Fibroblast of lung (primary cell): ENCODE data around the gene ITGBL1. TPM values are rescaled to one million over a fixed set of nuclear protein-coding genes. Genes with fewer than 3 reads are reported as not detected.

Experiments
- DNase-seq, 2 donors: peaks; one replicate each; pipeline versions ENCODE4 v3.0.0 to v3.0.0-alpha.2; 2010; ENCODE audit warnings: low read depth in 2 of 2
- H2AFZ ChIP-seq: 2 replicates; pipeline ENCODE4 v1.5.1; 2012; ENCODE audit warnings: low read length, control low read depth, inconsistent platforms
- H3K27ac ChIP-seq: 2 replicates; pipeline ENCODE4 v1.5.1; 2011; ENCODE audit warnings: low read length, control low read depth; ENCODE audit not compliant: insufficient read depth
- H3K27me3 ChIP-seq: 2 replicates; pipeline ENCODE4 v1.5.1; 2011; ENCODE audit warnings: mild to moderate bottlenecking, low read length; ENCODE audit not compliant: control insufficient read depth, insufficient read depth
- H3K36me3 ChIP-seq: 2 replicates; pipeline ENCODE4 v1.5.1; 2011; ENCODE audit warnings: low read length; ENCODE audit not compliant: control insufficient read depth, insufficient read depth
- H3K4me1 ChIP-seq: 2 replicates; pipeline ENCODE4 v1.5.1; 2011; ENCODE audit warnings: low read length; ENCODE audit not compliant: control insufficient read depth, insufficient read depth; ENCODE audit errors: extremely low read depth
- H3K4me2 ChIP-seq: 2 replicates; pipeline ENCODE4 v1.5.1; 2011; ENCODE audit warnings: low read length, control low read depth; ENCODE audit not compliant: insufficient read depth; ENCODE audit errors: extremely low read depth
- H3K4me3 ChIP-seq, 4 experiments: fragments of 200-600 bp in 1 of 4; sonication (generic) in 1 of 4; replicated peaks in 1 of 4; 2 replicates each; pipeline ENCODE4 v1.5.1; 2011 to 2016; ENCODE audit warnings: low read length in 4 of 4, low read depth in 3 of 4, mild to moderate bottlenecking in 3 of 4, control low read depth in 2 of 4, inconsistent platforms in 1 of 4, mixed read lengths in 1 of 4; ENCODE audit not compliant: insufficient read depth in 1 of 4; ENCODE audit errors: control extremely low read depth in 1 of 4
- H3K79me2 ChIP-seq: 2 replicates; pipeline ENCODE4 v1.5.1; 2012; ENCODE audit warnings: mild to moderate bottlenecking, low read length, inconsistent platforms; ENCODE audit not compliant: control insufficient read depth, insufficient read depth
- H3K9ac ChIP-seq: 2 replicates; pipeline ENCODE4 v1.5.1; 2011; ENCODE audit warnings: mild to moderate bottlenecking, low read length, control low read depth; ENCODE audit not compliant: insufficient read depth
- H3K9me3 ChIP-seq: 2 replicates; pipeline ENCODE4 v1.5.1; 2012; ENCODE audit warnings: low read depth, low read length; ENCODE audit not compliant: control insufficient read depth, insufficient read depth
- H4K20me1 ChIP-seq: 2 replicates; pipeline ENCODE4 v1.5.1; 2011; ENCODE audit warnings: low read length; ENCODE audit not compliant: control insufficient read depth, insufficient read depth; ENCODE audit errors: extremely low read depth
- CTCF ChIP-seq, 2 donors: IDR thresholded peaks in 1 of 2; conservative IDR thresholded peaks in 1 of 2; 1 replicate in 1 of 2; 2 replicates in 1 of 2; pipeline ENCODE4 v1.5.1; 2011 to 2012; ENCODE audit warnings: low read length in 2 of 2, control low read depth in 1 of 2, inconsistent platforms in 1 of 2, low read depth in 1 of 2, mild to moderate bottlenecking in 1 of 2
- EZH2 ChIP-seq: IDR thresholded peaks from 2 replicates; pipeline ENCODE4 v1.5.1; 2012; ENCODE audit warnings: low read length, control low read depth, mild to moderate bottlenecking; ENCODE audit errors: missing control alignments
- polyA plus RNA-seq, 2 donors: library from polyadenylated mRNA; depleted of rRNA in 1 of 2; stranded (reverse) in 1 of 2; unstranded in 1 of 2; fragments of >200 nt; gene quantifications; 2 replicates each; pipeline ENCODE4 v1.2.1, GENCODE V29; 2011 to 2012; ENCODE audit warnings: missing spikeins in 1 of 2
- total RNA-seq: library from RNA; depleted of rRNA; stranded (reverse); fragments of >200 nt; gene quantifications from 2 replicates; pipeline ENCODE4 v1.2.1, GENCODE V29; 2014

ITGBL1 gene
- total and polyA plus RNA-seq, 2 donors (not counting 1 experiment from before 2014, with no cell fraction given): 45.1 to 87.4 TPM

GRCh38 chr13:101728021-101728420 is 275.5 kb downstream of the ITGBL1 start:
- DNase-seq: no peak
- no peak overlapping the region for H3K4me3 ChIP-seq
- H3K27me3 ChIP-seq: no peaks in the 10 kb centered on the region
- H3K27ac ChIP-seq: no peak overlapping the region
- no peaks in the 10 kb centered on the region for H3K4me1 ChIP-seq
- H3K4me2 ChIP-seq: no peak overlapping the region
- H3K9ac ChIP-seq: no peak overlapping the region
- H3K36me3 ChIP-seq: no peaks in the 10 kb centered on the region
- no peak overlapping the region for H2AFZ ChIP-seq
- H3K9me3 ChIP-seq: no peaks in the 10 kb centered on the region
- no peaks in the 10 kb centered on the region for H3K79me2 ChIP-seq
- TF ChIP-seq EZH2 (no peak), CTCF (conservative IDR thresholded peaks at IDR 0.05 in 1 of 2, IDR thresholded peaks at IDR 0.05 in 1 of 2; ENCODE audit: low read depth in 1 of 2, low read length in 2 of 2) (no peak)
- H4K20me1 ChIP-seq: no peaks in the 10 kb centered on the region

GRCh38 chr13:101728615-101729014 is 276.1 kb downstream of the ITGBL1 start:
- no peaks in the 10 kb centered on the region for H3K27me3 ChIP-seq
- no peak overlapping the region for H2AFZ ChIP-seq
- H3K27ac ChIP-seq: no peak overlapping the region
- TF ChIP-seq EZH2 (no peak), CTCF (conservative IDR thresholded peaks at IDR 0.05 in 1 of 2, IDR thresholded peaks at IDR 0.05 in 1 of 2; ENCODE audit: low read depth in 1 of 2, low read length in 2 of 2) (no peak)
- H3K9ac ChIP-seq: no peak overlapping the region
- H4K20me1 ChIP-seq: no peaks in the 10 kb centered on the region
- no peaks in the 10 kb centered on the region for H3K4me1 ChIP-seq
- H3K4me2 ChIP-seq: no peak overlapping the region
- H3K9me3 ChIP-seq: no peaks in the 10 kb centered on the region
- no peak for DNase-seq
- H3K4me3 ChIP-seq: no peak overlapping the region
- no peaks in the 10 kb centered on the region for H3K79me2 ChIP-seq
- no peaks in the 10 kb centered on the region for H3K36me3 ChIP-seq

- Histone ChIP-seq H3K9me3 (no peaks in the 10 kb centered on the region), H3K36me3 (no peaks in the 10 kb centered on the region), H3K4me2 (no peak overlapping the region), H2AFZ (no peak overlapping the region), H3K4me1 (no peaks in the 10 kb centered on the region), H3K79me2 (no peaks in the 10 kb centered on the region), H3K27ac (no peak overlapping the region), H4K20me1 (no peaks in the 10 kb centered on the region), H3K27me3 (no peaks in the 10 kb centered on the region), H3K9ac (no peak overlapping the region), H3K4me3 (no peak overlapping the region)
- TF ChIP-seq CTCF (conservative IDR thresholded peaks at IDR 0.05 in 1 of 2, IDR thresholded peaks at IDR 0.05 in 1 of 2; ENCODE audit: low read depth in 1 of 2, low read length in 2 of 2): no peak
- TF ChIP-seq EZH2: no peak
- no peak for DNase-seq
Observed at GRCh38 chr13:101730420-101731000, 278.0 kb downstream of the ITGBL1 start.
